Esophagus squamous epithelium (tissue), 5 donors: ENCODE data around the gene VGLL4. TPM values are rescaled to one million over a fixed set of nuclear protein-coding genes. Genes with fewer than 3 reads are reported as not detected.
"Not testable (repeated sequence)": the region's sequence is repeated elsewhere in the genome, so short reads cannot be mapped to it uniquely, and the experiment has no call there.

Experiments used
- DNase-seq: peaks from one replicate; lab custom pipeline; 2025; lab: John Stamatoyannopoulos, UW
- H3K27ac ChIP-seq, 4 donors: fragments of 200-600 bp; sonication (generic); one replicate each; pipeline ENCODE4 v1.5.1; 2016 to 2019; ENCODE audit warnings: mild to moderate bottlenecking in 1 of 4
- H3K27me3 ChIP-seq, 4 donors: fragments of 200-600 bp; sonication (generic); 1 replicate in 3 of 4; 2 replicates in 1 of 4; pipeline versions ENCODE4 v1.5.1 to v1.6.0; 2017 to 2021; ENCODE audit warnings: antibody characterized with exemption in 1 of 4
- H3K36me3 ChIP-seq, 3 donors: fragments of 200-600 bp; sonication (generic); one replicate each; pipeline ENCODE4 v1.5.1; 2016 to 2019
- H3K4me1 ChIP-seq, 3 donors: fragments of 200-600 bp; sonication (generic); one replicate each; pipeline ENCODE4 v1.5.1; 2017 to 2019
- H3K4me3 ChIP-seq, 4 donors: fragments of 200-600 bp; sonication (generic); 1 replicate in 3 of 4; 2 replicates in 1 of 4; pipeline ENCODE4 v1.5.1; 2016 to 2019; ENCODE audit warnings: mild to moderate bottlenecking in 2 of 4, moderate library complexity in 1 of 4
- H3K9me3 ChIP-seq, 3 donors: fragments of 200-600 bp; sonication (generic); one replicate each; pipeline ENCODE4 v1.5.1; 2016 to 2019
- CTCF ChIP-seq, 6 experiments: fragments of 450-650 bp in 4 of 6; fragments of 200-600 bp in 2 of 6; sonication (generic) in 2 of 6; IDR thresholded peaks; one replicate each; pipeline ENCODE4 v1.5.1; 2016 to 2019; ENCODE audit warnings: antibody characterized with exemption in 6 of 6, mild to moderate bottlenecking in 4 of 6, moderate library complexity in 4 of 6
- POLR2A ChIP-seq, 4 donors: fragments of 450-650 bp; IDR thresholded peaks; one replicate each; pipeline ENCODE4 v1.6.1; 2017; ENCODE audit warnings: antibody characterized with exemption in 4 of 4, mild to moderate bottlenecking in 4 of 4, moderate library complexity in 3 of 4
- WGBS, 2 donors: methylation state at CpG; one replicate each; pipeline ENCODE4 v1.1.5; 2018; 5-methylcytosine and 5-hydroxymethylcytosine counted together
- intact Hi-C: fragments of 100-400 bp; cut with DNase I; formaldehyde crosslinking; loops from one replicate; pipeline ENCODE4 v1.15.0; 2022
- total RNA-seq, 4 donors: library from RNA; depleted of rRNA; stranded (reverse); fragments of >200 nt; gene quantifications; one replicate each; pipeline ENCODE4 v1.1.0, GENCODE V29; 2016
- donor health status: DM: yes; HTN: yes; CAD: no.

The VGLL4 gene
- total RNA-seq, 4 donors from 2014 or later, result 31.8 to 50.0 (median 44.5) TPM

GRCh38 chr3:11602239-11602840 lies 41.4 kb downstream of the VGLL4 start:
- DNase-seq, result no peak
- Histone ChIP-seq H3K27me3 (no peaks in the 10 kb centered on the region), H3K9me3 (no peaks in the 10 kb centered on the region), H3K4me1 (peaks cover 25 to 74% (median 40%) of the 10 kb centered on the region in 3 donors), H3K27ac (peak overlapping the region in 3 of 4 donors; percentile 78 to 90 (median 81)), H3K4me3 (no peak overlapping the region), H3K36me3 (peaks cover 0 to 28% (median 0%) of the 10 kb centered on the region in 3 donors)
- 70 to 71% methylated on average over 11 of the region's 11 CpGs for WGBS, 2 donors
- intact Hi-C loops, result no loop called here
- TF ChIP-seq POLR2A (IDR thresholded peaks at IDR 0.05), result no peak

GRCh38 chr3:11601446-11602238 lies 42.1 kb downstream of the VGLL4 start:
- Histone ChIP-seq H3K9me3 (no peaks in the 10 kb centered on the region), H3K36me3 (peaks cover 0 to 28% (median 0%) of the 10 kb centered on the region in 3 donors), H3K4me1 (peaks cover 25 to 71% (median 34%) of the 10 kb centered on the region in 3 donors), H3K4me3 (no peak overlapping the region), H3K27me3 (no peaks in the 10 kb centered on the region), H3K27ac (peak overlapping the region; percentile 57 to 90 (median 80))
- TF ChIP-seq CTCF (IDR thresholded peaks at IDR 0.05), result no peak
- TF ChIP-seq POLR2A (IDR thresholded peaks at IDR 0.05), result no peak
- 49 to 64% methylated on average over 16 to 17 of the region's 21 CpGs for WGBS, 2 donors
- intact Hi-C loops, result no loop called here
- no peak for DNase-seq

- WGBS, 2 donors, result 29 to 41% methylated on average over 15 to 18 of the region's 18 CpGs
- H3K4me1 ChIP-seq, result peaks cover 25 to 70% (median 34%) of the 10 kb centered on the region in 3 donors
- TF ChIP-seq CTCF (IDR thresholded peaks at IDR 0.05) (no peak), POLR2A (IDR thresholded peaks at IDR 0.05) (no peak)
- H3K36me3 ChIP-seq, result peaks cover 0 to 23% (median 0%) of the 10 kb centered on the region in 3 donors
- intact Hi-C loops, result no loop called here
- no peak overlapping the region for H3K4me3 ChIP-seq
- DNase-seq, result no peak
- peak overlapping the region; percentile 57 to 90 (median 80) for H3K27ac ChIP-seq
- H3K9me3 ChIP-seq, result no peaks in the 10 kb centered on the region
- H3K27me3 ChIP-seq, result no peaks in the 10 kb centered on the region
Measured at GRCh38 chr3:11600501-11601282, 43.0 kb downstream of the VGLL4 start.

GRCh38 chr3:11596387-11596786 lies 47.3 kb downstream of the VGLL4 start:
- DNase-seq, result no peak
- Histone ChIP-seq H3K4me3 (no peak overlapping the region), H3K27me3 (no peaks in the 10 kb centered on the region), H3K27ac (no peak overlapping the region), H3K9me3 (no peaks in the 10 kb centered on the region), H3K4me1 (peaks cover 29 to 61% (median 29%) of the 10 kb centered on the region in 3 donors), H3K36me3 (peaks cover 0 to 26% (median 0%) of the 10 kb centered on the region in 3 donors)
- no peak for TF ChIP-seq CTCF (IDR thresholded peaks at IDR 0.05)
- TF ChIP-seq POLR2A (IDR thresholded peaks at IDR 0.05), result no peak
- intact Hi-C loops, result no loop called here
- 79 to 80% methylated on average over 7 of the region's 7 CpGs for WGBS, 2 donors

- H3K27ac ChIP-seq, DNase-seq, H3K27me3 ChIP-seq, H3K9me3 ChIP-seq, H3K4me3 ChIP-seq, intact Hi-C loops: not testable (repeated sequence)
- WGBS, 2 donors, result 93 to 98% methylated on average over 3 to 5 of the region's 5 CpGs
- Histone ChIP-seq H3K4me1 (peaks cover 29 to 61% (median 31%) of the 10 kb centered on the region in 3 donors), H3K36me3 (peaks cover 0 to 13% (median 0%) of the 10 kb centered on the region in 3 donors)
Measured at GRCh38 chr3:11595024-11595423, 48.7 kb downstream of the VGLL4 start.
